Gastrocnemius medialis (tissue), 4 donors: ENCODE data around the gene MAP3K15.

ENCODE experiments used
- POLR2A ChIP-seq, 2 donors: fragments of 450-650 bp; IDR thresholded peaks; one replicate each; pipeline ENCODE4 v1.6.1; 2017; ENCODE audit warnings: antibody characterized with exemption in 2 of 2, mild to moderate bottlenecking in 2 of 2, moderate library complexity in 2 of 2
- TF ChIP-seq, protein P1 (sequence below), 5 experiments: fragments of 450-650 bp in 3 of 5; fragments of 200-600 bp in 2 of 5; sonication (generic) in 2 of 5; IDR thresholded peaks in 4 of 5; conservative IDR thresholded peaks in 1 of 5; 1 replicate in 4 of 5; 2 replicates in 1 of 5; pipeline ENCODE4 v1.5.1; 2016 to 2019; ENCODE audit warnings: antibody characterized with exemption in 5 of 5, mild to moderate bottlenecking in 3 of 5, moderate library complexity in 3 of 5

DNA sequence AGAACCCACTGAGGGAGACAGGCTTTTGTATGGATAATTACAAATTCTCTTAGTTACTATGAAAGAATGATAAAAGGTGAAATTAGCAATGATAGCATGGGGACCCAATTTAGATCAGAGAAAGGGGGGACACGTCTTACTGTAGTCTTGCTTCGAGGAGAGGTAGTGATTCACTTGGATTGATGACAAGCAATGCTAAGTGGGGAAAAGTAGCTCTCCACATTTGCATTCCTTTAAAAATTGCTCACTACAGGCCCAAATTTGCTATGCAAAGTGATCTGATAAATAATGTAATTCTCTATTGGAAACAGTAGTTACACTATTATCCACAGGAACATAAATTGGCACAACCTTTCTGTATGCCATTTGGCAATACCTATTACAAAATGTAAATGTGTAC lies 42.5 kb upstream of the MAP3K15 start:
- TF ChIP-seq, protein P1, sequence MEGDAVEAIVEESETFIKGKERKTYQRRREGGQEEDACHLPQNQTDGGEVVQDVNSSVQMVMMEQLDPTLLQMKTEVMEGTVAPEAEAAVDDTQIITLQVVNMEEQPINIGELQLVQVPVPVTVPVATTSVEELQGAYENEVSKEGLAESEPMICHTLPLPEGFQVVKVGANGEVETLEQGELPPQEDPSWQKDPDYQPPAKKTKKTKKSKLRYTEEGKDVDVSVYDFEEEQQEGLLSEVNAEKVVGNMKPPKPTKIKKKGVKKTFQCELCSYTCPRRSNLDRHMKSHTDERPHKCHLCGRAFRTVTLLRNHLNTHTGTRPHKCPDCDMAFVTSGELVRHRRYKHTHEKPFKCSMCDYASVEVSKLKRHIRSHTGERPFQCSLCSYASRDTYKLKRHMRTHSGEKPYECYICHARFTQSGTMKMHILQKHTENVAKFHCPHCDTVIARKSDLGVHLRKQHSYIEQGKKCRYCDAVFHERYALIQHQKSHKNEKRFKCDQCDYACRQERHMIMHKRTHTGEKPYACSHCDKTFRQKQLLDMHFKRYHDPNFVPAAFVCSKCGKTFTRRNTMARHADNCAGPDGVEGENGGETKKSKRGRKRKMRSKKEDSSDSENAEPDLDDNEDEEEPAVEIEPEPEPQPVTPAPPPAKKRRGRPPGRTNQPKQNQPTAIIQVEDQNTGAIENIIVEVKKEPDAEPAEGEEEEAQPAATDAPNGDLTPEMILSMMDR (IDR thresholded peaks at IDR 0.05 in 4 of 5, conservative IDR thresholded peaks at IDR 0.05 in 1 of 5) = no peak
- TF ChIP-seq POLR2A (IDR thresholded peaks at IDR 0.05) = no peak
